ENCODE data around the gene XRCC3. TPM values are rescaled to one million over a fixed set of nuclear protein-coding genes. Genes with fewer than 3 reads are reported as not detected.

The XRCC3 gene
- total and polyA plus RNA-seq, 2 donors (not counting 3 experiments of a cell fraction or from before 2014, with no cell fraction given) = 13.6 to 27.2 TPM

DNA sequence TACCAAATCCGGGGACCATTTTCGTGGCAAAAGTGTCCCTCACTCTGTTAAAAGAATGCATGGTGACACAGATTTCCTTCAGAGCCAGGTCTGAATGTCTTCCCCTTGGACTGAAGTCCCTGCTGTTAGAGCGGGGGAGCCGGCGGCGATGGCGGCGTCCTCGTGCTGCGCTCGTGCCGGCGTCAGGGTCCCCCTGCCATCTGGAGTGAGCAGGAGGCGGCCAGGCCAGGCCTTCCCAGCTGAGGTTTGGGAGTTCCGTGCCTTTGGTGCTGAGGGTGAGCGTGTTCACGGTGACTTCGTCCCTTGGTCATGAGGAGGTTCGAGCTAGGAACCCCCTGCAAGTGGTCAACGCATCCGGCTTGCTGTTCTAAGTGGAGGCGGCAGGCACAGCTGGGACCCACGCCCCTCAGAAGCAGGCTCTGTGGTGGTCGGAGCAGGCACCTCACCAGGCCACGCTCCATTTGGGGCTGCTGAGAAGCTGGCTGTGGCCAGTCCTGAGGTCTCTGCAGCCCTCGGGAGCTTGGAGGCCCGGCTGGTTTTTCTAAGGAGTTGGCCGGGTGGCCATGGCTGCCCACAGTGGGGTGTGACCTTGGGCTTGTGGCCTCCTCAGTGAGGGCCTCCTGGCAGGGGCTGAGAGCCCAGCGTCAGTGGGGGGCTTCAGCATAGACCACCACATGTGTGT, 9.9 kb upstream of the XRCC3 start:
- DNase-seq (ENCODE audit: low read depth, low spot score) (no peak), FAIRE-seq (no peak)
- no peaks in the 10 kb centered on the region for H4K20me1 ChIP-seq (replicated peaks; ENCODE audit: control insufficient read depth, extremely low read depth, insufficient read depth, low read length)
- no peak overlapping the region for H2AFZ ChIP-seq (ENCODE audit: low read depth, low read length)
- no peaks in the 10 kb centered on the region for H3K9me1 ChIP-seq (replicated peaks; ENCODE audit: control insufficient read depth, extremely low read depth, insufficient read depth, low read length)
- H3K27me3 ChIP-seq (ENCODE audit: control insufficient read depth in 2 of 2, insufficient read depth in 2 of 2, low read length in 2 of 2) = no peaks in the 10 kb centered on the region
- no TSS peak for BruUV-seq (replicated peaks)
- no peak overlapping the region for H3K4me2 ChIP-seq (ENCODE audit: insufficient read depth, low read length)
- no peak overlapping the region for H3K27ac ChIP-seq (ENCODE audit: insufficient read depth, low read depth, low read length)
- no peaks in the 10 kb centered on the region for H3K9me3 ChIP-seq (replicated peaks; ENCODE audit: control insufficient read depth, insufficient read depth, low read length)
- dilution Hi-C loops (cut with MboI; ENCODE audit: extremely low pct_ligation_motif_present, low sequenced_read_pairs) (no loop called here), intact Hi-C loops (cut with micrococcal nuclease) (no loop called here)
- POLR2A ChIA-PET = no interaction called here
- no peak overlapping the region for H3K9ac ChIP-seq (replicated peaks; ENCODE audit: extremely low read depth, insufficient read depth, low read length)
- no peak overlapping the region for H3K4me3 ChIP-seq (replicated peaks in 1 of 3; ENCODE audit: insufficient read depth in 1 of 3, low read depth in 1 of 3, low read length in 3 of 3)
- TF ChIP-seq POLR2A (IDR thresholded peaks at IDR 0.05; ENCODE audit: low read depth, low read length) (no peak), JUN (IDR thresholded peaks at IDR 0.05; ENCODE audit: borderline replicate concordance, insufficient read depth, insufficient read length, low read depth) (no peak), GATA2 (IDR thresholded peaks at IDR 0.05; ENCODE audit: insufficient read depth, insufficient read length, low read depth, low read length) (no peak), EZH2 (IDR thresholded peaks at IDR 0.05; ENCODE audit: borderline replicate concordance, low read depth, low read length, severe bottlenecking) (no peak), MYC (IDR thresholded peaks at IDR 0.05; ENCODE audit: low read depth, low read length) (no peak), POLR2AphosphoS5 (IDR thresholded peaks at IDR 0.05; ENCODE audit: insufficient read depth, low read depth, low read length) (no peak), FOS (IDR thresholded peaks at IDR 0.05; ENCODE audit: borderline replicate concordance, insufficient read depth, low read length) (no peak)
- TF ChIP-seq, protein P1, sequence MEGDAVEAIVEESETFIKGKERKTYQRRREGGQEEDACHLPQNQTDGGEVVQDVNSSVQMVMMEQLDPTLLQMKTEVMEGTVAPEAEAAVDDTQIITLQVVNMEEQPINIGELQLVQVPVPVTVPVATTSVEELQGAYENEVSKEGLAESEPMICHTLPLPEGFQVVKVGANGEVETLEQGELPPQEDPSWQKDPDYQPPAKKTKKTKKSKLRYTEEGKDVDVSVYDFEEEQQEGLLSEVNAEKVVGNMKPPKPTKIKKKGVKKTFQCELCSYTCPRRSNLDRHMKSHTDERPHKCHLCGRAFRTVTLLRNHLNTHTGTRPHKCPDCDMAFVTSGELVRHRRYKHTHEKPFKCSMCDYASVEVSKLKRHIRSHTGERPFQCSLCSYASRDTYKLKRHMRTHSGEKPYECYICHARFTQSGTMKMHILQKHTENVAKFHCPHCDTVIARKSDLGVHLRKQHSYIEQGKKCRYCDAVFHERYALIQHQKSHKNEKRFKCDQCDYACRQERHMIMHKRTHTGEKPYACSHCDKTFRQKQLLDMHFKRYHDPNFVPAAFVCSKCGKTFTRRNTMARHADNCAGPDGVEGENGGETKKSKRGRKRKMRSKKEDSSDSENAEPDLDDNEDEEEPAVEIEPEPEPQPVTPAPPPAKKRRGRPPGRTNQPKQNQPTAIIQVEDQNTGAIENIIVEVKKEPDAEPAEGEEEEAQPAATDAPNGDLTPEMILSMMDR (IDR thresholded peaks at IDR 0.05; ENCODE audit: extremely low read depth in 1 of 2, insufficient read depth in 1 of 2, low read depth in 1 of 2, low read length in 2 of 2) = no peak
- TF ChIP-seq, protein P2, sequence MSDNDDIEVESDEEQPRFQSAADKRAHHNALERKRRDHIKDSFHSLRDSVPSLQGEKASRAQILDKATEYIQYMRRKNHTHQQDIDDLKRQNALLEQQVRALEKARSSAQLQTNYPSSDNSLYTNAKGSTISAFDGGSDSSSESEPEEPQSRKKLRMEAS (IDR thresholded peaks at IDR 0.05; ENCODE audit: insufficient read depth, insufficient read length) = no peak
- CTCF ChIA-PET = interaction anchor here (1.2 to 1.5 kb wide), 2 partner anchors 14 to 20 kb away, joined by 3 to 4 read pairs; no protein-coding TSS in a partner anchor
- H3K36me3 ChIP-seq (ENCODE audit: control insufficient read depth in 2 of 2, extremely low read depth in 1 of 2, insufficient read depth in 2 of 2, low read length in 2 of 2) = peaks cover 0 to 14% of the 10 kb centered on the region in 2 experiments
- no peaks in the 10 kb centered on the region for H3K4me1 ChIP-seq (ENCODE audit: control insufficient read depth, extremely low read depth, insufficient read depth, low read length)
- peaks cover 49% of the 10 kb centered on the region for H3K79me2 ChIP-seq (ENCODE audit: control insufficient read depth, insufficient read depth, low read length)

Measured in endothelial cell of umbilical vein (primary cell).